Retinal pigment epithelial cell (primary cell): ENCODE measurements around the gene ATOX1.
"Not testable (repeated sequence)": the region's sequence is repeated elsewhere in the genome, so short reads cannot be mapped to it uniquely, and the experiment has no call there.

Source experiments
- DNase-seq: peaks from one replicate; pipeline ENCODE4 v3.0.0-alpha.2; 2010; ENCODE audit warnings: low read depth
- H3K4me3 ChIP-seq: 2 replicates; pipeline ENCODE4 v1.5.1; 2011; ENCODE audit warnings: mild to moderate bottlenecking, low read length, control low read depth, moderate library complexity
- TF ChIP-seq, protein P1 (sequence below): conservative IDR thresholded peaks from 2 replicates; pipeline ENCODE4 v1.5.1; 2011; ENCODE audit warnings: low read depth, low read length, control low read depth, inconsistent platforms

The ATOX1 gene

DNA sequence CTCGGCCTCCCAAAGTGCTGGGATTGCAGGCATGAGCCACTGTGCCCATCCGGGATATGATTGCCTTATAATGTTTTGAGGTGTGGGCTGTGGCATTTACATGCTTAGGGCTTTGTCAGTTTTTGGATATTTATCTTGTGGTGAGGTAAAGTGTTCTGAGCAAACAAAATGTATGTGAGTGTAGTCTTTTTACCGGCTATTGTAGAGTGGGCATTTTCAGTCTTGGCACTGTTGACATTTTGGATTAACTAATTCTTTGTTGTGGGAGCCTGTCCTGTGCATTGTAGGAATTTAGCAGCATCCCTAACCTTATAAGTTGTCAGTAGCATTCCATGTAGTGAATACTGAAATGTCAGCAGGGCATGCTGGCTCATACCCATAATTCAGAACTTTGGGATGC is 34.9 kb upstream of the ATOX1 start:
- H3K4me3 ChIP-seq: no peak overlapping the region
- TF ChIP-seq, protein P1, sequence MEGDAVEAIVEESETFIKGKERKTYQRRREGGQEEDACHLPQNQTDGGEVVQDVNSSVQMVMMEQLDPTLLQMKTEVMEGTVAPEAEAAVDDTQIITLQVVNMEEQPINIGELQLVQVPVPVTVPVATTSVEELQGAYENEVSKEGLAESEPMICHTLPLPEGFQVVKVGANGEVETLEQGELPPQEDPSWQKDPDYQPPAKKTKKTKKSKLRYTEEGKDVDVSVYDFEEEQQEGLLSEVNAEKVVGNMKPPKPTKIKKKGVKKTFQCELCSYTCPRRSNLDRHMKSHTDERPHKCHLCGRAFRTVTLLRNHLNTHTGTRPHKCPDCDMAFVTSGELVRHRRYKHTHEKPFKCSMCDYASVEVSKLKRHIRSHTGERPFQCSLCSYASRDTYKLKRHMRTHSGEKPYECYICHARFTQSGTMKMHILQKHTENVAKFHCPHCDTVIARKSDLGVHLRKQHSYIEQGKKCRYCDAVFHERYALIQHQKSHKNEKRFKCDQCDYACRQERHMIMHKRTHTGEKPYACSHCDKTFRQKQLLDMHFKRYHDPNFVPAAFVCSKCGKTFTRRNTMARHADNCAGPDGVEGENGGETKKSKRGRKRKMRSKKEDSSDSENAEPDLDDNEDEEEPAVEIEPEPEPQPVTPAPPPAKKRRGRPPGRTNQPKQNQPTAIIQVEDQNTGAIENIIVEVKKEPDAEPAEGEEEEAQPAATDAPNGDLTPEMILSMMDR: no peak
- no peak for DNase-seq

DNA sequence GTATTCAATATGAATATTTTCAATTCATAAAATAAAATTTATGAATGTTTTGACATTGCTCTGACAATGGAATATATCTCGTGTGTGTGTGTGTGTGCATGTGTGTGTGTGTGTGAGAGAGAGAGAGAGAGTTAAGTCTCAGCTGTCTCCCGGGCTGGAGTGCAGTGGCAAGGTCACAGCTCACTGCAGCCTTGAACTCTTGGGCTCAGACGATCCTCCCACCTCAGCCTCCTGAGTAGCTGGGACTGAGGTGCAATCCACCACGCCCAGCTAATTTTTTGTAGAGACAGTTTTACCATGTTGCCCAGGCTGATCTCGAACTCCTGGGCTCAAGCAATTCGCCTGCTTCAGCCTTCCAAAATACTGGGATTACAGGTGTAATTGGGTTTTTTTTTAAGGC is 29.4 kb upstream of the ATOX1 start:
- TF ChIP-seq, protein P1: no peak
- no peak overlapping the region for H3K4me3 ChIP-seq
- no peak for DNase-seq

DNA sequence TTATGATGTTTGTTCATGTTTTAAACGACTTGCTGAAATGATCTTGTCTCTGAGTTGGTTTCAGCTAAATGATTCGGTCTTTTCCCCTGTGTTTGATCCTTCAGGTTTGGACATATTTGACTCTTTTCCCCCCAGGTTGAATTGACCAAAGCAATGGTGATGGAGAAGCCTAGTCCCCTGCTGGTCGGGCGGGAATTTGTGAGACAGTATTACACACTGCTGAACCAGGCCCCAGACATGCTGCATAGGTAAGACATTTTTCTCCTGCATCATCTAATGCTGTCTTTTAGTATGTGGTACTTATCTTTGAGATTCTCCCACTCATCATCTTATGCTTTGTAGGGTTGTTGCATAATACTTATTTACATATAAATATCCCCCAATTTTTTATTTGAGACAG is 28.0 kb upstream of the ATOX1 start:
- no peak for DNase-seq
- TF ChIP-seq, protein P1: no peak
- no peak overlapping the region for H3K4me3 ChIP-seq

DNA sequence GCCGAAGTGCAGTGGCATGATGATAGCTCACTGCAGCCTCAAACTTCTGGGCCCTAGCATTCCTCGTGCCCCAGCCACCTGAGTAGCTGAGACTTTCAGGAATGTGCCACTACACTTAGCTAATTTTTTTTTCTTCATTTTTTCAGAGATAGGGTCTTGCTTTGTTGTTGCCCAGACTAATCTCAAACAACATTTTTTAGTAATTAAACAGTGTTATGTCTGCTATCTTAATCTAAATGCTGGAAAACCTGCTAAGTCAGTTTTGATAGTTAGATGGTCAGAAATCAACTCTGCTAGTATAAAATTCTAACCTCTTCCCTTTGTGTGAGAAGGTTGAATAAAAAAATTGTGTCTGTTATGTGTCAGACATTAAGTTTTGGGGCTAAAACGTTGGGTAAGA is 25.7 kb upstream of the ATOX1 start:
- H3K4me3 ChIP-seq: no peak overlapping the region
- TF ChIP-seq, protein P1: no peak
- no peak for DNase-seq

DNA sequence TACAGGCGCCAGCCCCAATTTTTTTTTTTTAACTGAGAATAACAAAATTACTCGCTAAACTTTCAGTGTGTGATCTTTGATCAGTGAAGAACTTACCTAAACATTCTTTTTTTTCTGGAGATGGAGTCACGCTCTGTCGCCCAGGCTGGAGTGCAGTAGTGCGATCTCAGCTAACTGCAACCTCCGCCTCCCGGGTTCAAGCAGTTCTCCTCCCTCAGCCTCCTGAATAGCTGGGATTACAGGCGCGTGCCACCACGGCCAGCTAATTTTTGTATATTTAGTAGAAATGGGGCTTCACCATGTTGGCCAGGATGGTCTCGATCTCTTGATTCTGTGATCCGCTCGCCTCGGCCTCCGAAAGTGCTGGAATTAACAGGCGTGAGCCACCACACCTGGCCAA is 25.2 kb upstream of the ATOX1 start:
- H3K4me3 ChIP-seq, DNase-seq: not testable (repeated sequence)

DNA sequence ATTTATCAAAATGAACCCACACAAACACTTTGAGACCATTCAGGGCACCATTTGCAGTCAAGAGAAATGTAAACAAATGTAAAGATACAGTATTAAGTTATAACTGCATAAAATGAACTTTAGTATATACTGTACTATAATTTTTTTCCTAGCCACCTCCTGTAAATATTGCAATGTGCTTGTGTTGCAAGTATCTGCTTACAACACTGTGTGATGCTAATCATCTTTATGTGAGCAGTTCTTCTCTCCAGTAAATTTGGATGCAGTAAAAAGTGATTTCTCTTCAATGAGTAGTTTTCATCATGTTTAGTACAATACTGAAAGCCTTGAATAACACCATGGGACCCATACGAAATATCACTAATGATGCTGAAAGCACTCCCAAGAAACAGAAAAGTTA is 22.8 kb upstream of the ATOX1 start:
- no peak overlapping the region for H3K4me3 ChIP-seq
- TF ChIP-seq, protein P1: no peak
- DNase-seq: no peak

DNA sequence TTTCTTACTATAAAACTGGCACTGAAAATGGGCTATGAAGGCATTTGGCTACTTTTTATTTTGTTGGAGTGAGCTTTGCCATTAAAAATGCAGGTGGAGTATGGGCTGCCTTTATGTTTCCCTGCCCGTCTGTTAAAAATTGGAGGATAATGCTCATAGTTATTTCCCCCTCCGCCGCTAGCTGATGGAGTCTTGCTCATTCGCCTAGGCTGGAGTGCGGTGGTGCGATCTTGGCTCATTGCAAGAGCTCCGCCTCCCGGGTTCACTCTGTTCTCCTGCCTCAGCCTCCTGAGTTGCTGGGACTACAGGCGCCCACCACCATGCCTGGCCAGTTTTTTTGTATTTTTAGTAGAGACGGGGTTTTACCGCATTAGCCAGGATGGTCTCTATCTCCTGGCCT is 21.9 kb upstream of the ATOX1 start:
- TF ChIP-seq, protein P1: no peak
- DNase-seq: no peak
- no peak overlapping the region for H3K4me3 ChIP-seq

GRCh38 chr5:151779531-151780125 is 21.2 kb upstream of the ATOX1 start:
- TF ChIP-seq, protein P1: no peak
- no peak for DNase-seq

More at GRCh38 chr5:151779531-151780125, 21.2 kb upstream of the ATOX1 start:
- H3K4me3 ChIP-seq: no peak overlapping the region
